H1 (cell line): ENCODE measurements around the gene RGL3. TPM values are rescaled to one million over a fixed set of nuclear protein-coding genes. Genes with fewer than 3 reads are reported as not detected.

Experiments used
- CBX8 ChIP-seq: fragments of 300-800, 300-1000 bp; sonication (generic); IDR thresholded peaks from 2 replicates; pipeline ENCODE4 v1.7.1; 2016; ENCODE audit warnings: low read depth, low read length, borderline replicate concordance
- CREB1 ChIP-seq: IDR thresholded peaks from 2 replicates; pipeline ENCODE4 v1.6.1; 2012; ENCODE audit warnings: inconsistent platforms
- KDM4A ChIP-seq: IDR thresholded peaks from one replicate; pipeline ENCODE4 v1.7.1; 2012; ENCODE audit warnings: low read depth, mild to moderate bottlenecking, moderate library complexity, low read length, inconsistent platforms; ENCODE audit not compliant: severe bottlenecking
- PHF8 ChIP-seq: fragments of 200-600 bp; sonication (generic); conservative IDR thresholded peaks from 2 replicates; pipeline ENCODE4 v1.7.1; 2012; ENCODE audit warnings: low read depth, mild to moderate bottlenecking, inconsistent platforms, low read length, moderate library complexity
- RFX5 ChIP-seq: IDR thresholded peaks from 2 replicates; pipeline ENCODE4 v1.6.1; 2011; ENCODE audit warnings: low read depth, low read length, improper control_type of control experiment, borderline replicate concordance
- RXRA ChIP-seq: IDR thresholded peaks from 2 replicates; pipeline ENCODE4 v1.6.1; 2011; ENCODE audit warnings: low read depth, mild to moderate bottlenecking, low read length, moderate library complexity; ENCODE audit not compliant: insufficient read depth
- SP1 ChIP-seq: IDR thresholded peaks from 2 replicates; pipeline ENCODE4 v1.6.1; 2011; ENCODE audit warnings: low read depth, low read length
- TCF12 ChIP-seq: IDR thresholded peaks from 2 replicates; pipeline ENCODE4 v1.6.1; 2011; ENCODE audit warnings: low read depth, mild to moderate bottlenecking, low read length
- YY1 ChIP-seq: IDR thresholded peaks from 2 replicates; pipeline ENCODE4 v1.6.1; 2011; ENCODE audit warnings: low read depth, mild to moderate bottlenecking, low read length
- polyA plus RNA-seq, 7 experiments: library from polyadenylated mRNA; depleted of rRNA in 3 of 7; stranded (reverse) in 5 of 7; unstranded in 2 of 7; fragments of >200 nt in 5 of 7; fragments of 200-250 nt in 2 of 7; gene quantifications; 1 replicate in 5 of 7; 2 replicates in 1 of 7; 4 replicates in 1 of 7; pipeline versions ENCODE4 v1.2.1 to v1.2.3, GENCODE V29; 2011 to 2013; ENCODE audit warnings: missing spikeins in 2 of 7, mixed read lengths in 2 of 7
- total RNA-seq: library from RNA; stranded (reverse); fragmentation: NEBNext Ultra II Directional; extraction: Animal tissue kit (Norgen Biotek cat#: 25700); gene quantifications from 2 replicates; pipeline ENCODE4 v1.2.1, GENCODE V29; 2021
- TF ChIP-seq, protein P1 (sequence below): fragments of 300-600 bp; sonication (generic); IDR thresholded peaks from 2 replicates; pipeline ENCODE4 v1.7.1; 2012; ENCODE audit warnings: low read length, moderate library complexity, mild to moderate bottlenecking, inconsistent platforms; ENCODE audit not compliant: insufficient replicate concordance
- TF ChIP-seq, protein P2 (sequence below): IDR thresholded peaks from 2 replicates; pipeline ENCODE4 v1.6.1; 2011; ENCODE audit warnings: low read depth, mild to moderate bottlenecking, low read length; ENCODE audit not compliant: insufficient read depth

Gene RGL3
- total and polyA plus RNA-seq, 2 of the 8 experiments (the other 6 are each of a cell fraction or from before 2014, with no cell fraction given): 36.9 to 40.9 TPM

DNA sequence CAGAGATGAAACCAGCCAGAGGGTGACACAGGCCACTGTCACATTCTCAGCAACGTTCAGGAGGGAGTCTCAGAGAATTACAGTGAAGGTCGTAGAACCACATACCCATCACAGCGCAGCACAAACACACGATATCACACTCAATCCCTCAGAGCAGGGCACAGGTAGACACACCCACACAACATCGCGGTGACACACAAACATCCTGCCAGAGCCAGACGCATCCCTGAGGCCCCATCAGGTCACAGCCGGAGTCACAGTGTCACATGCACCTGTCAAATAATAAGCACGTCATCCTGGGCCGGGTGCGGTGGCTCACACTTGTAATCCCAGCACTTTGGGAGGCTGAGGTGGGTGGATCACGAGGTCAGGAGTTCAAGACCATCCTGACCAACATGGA is 44.3 kb upstream of the RGL3 start (continued):
- TF ChIP-seq, protein P1, sequence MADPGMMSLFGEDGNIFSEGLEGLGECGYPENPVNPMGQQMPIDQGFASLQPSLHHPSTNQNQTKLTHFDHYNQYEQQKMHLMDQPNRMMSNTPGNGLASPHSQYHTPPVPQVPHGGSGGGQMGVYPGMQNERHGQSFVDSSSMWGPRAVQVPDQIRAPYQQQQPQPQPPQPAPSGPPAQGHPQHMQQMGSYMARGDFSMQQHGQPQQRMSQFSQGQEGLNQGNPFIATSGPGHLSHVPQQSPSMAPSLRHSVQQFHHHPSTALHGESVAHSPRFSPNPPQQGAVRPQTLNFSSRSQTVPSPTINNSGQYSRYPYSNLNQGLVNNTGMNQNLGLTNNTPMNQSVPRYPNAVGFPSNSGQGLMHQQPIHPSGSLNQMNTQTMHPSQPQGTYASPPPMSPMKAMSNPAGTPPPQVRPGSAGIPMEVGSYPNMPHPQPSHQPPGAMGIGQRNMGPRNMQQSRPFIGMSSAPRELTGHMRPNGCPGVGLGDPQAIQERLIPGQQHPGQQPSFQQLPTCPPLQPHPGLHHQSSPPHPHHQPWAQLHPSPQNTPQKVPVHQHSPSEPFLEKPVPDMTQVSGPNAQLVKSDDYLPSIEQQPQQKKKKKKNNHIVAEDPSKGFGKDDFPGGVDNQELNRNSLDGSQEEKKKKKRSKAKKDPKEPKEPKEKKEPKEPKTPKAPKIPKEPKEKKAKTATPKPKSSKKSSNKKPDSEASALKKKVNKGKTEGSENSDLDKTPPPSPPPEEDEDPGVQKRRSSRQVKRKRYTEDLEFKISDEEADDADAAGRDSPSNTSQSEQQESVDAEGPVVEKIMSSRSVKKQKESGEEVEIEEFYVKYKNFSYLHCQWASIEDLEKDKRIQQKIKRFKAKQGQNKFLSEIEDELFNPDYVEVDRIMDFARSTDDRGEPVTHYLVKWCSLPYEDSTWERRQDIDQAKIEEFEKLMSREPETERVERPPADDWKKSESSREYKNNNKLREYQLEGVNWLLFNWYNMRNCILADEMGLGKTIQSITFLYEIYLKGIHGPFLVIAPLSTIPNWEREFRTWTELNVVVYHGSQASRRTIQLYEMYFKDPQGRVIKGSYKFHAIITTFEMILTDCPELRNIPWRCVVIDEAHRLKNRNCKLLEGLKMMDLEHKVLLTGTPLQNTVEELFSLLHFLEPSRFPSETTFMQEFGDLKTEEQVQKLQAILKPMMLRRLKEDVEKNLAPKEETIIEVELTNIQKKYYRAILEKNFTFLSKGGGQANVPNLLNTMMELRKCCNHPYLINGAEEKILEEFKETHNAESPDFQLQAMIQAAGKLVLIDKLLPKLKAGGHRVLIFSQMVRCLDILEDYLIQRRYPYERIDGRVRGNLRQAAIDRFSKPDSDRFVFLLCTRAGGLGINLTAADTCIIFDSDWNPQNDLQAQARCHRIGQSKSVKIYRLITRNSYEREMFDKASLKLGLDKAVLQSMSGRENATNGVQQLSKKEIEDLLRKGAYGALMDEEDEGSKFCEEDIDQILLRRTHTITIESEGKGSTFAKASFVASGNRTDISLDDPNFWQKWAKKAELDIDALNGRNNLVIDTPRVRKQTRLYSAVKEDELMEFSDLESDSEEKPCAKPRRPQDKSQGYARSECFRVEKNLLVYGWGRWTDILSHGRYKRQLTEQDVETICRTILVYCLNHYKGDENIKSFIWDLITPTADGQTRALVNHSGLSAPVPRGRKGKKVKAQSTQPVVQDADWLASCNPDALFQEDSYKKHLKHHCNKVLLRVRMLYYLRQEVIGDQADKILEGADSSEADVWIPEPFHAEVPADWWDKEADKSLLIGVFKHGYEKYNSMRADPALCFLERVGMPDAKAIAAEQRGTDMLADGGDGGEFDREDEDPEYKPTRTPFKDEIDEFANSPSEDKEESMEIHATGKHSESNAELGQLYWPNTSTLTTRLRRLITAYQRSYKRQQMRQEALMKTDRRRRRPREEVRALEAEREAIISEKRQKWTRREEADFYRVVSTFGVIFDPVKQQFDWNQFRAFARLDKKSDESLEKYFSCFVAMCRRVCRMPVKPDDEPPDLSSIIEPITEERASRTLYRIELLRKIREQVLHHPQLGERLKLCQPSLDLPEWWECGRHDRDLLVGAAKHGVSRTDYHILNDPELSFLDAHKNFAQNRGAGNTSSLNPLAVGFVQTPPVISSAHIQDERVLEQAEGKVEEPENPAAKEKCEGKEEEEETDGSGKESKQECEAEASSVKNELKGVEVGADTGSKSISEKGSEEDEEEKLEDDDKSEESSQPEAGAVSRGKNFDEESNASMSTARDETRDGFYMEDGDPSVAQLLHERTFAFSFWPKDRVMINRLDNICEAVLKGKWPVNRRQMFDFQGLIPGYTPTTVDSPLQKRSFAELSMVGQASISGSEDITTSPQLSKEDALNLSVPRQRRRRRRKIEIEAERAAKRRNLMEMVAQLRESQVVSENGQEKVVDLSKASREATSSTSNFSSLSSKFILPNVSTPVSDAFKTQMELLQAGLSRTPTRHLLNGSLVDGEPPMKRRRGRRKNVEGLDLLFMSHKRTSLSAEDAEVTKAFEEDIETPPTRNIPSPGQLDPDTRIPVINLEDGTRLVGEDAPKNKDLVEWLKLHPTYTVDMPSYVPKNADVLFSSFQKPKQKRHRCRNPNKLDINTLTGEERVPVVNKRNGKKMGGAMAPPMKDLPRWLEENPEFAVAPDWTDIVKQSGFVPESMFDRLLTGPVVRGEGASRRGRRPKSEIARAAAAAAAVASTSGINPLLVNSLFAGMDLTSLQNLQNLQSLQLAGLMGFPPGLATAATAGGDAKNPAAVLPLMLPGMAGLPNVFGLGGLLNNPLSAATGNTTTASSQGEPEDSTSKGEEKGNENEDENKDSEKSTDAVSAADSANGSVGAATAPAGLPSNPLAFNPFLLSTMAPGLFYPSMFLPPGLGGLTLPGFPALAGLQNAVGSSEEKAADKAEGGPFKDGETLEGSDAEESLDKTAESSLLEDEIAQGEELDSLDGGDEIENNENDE: no peak
- no peak for TF ChIP-seq PHF8
- TF ChIP-seq, protein P2, sequence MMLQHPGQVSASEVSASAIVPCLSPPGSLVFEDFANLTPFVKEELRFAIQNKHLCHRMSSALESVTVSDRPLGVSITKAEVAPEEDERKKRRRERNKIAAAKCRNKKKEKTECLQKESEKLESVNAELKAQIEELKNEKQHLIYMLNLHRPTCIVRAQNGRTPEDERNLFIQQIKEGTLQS: no peak
- TF ChIP-seq RFX5: no peak
- no peak for TF ChIP-seq SP1
- no peak for TF ChIP-seq CREB1
- TF ChIP-seq RXRA: no peak
- no peak for TF ChIP-seq TCF12
- no peak for TF ChIP-seq CBX8
- TF ChIP-seq YY1: no peak
- TF ChIP-seq KDM4A: no peak
